GM18520 (cell line): Measurements from ENCODE around the gene THSD7B.

ENCODE experiments used
- ATAC-seq: cut with Tn5 transposase; IDR thresholded peaks from one replicate; pipeline ENCODE4 v1.9.1; 2021; ENCODE audit not compliant: unreplicated experiment

The THSD7B gene

DNA sequence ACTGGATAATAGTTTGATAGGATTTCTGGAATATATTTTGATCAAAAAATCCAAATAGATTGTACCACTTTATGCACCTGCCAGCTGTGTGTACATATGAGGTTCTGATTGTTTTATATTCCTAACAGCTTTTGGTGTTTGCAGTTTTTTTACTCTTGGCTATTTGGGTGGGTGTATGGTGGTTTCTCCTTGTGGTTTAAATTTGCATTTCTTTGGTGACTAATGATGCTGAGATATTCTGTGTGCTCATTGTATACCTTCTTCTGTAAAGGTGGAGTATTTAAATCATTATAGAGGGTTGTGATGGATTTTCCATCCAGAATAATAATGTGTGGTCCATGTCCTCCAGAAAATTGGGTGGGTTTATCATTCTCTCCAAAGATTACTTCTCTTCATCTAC lies 372.9 kb downstream of the THSD7B start:
- ATAC-seq = no peak

DNA sequence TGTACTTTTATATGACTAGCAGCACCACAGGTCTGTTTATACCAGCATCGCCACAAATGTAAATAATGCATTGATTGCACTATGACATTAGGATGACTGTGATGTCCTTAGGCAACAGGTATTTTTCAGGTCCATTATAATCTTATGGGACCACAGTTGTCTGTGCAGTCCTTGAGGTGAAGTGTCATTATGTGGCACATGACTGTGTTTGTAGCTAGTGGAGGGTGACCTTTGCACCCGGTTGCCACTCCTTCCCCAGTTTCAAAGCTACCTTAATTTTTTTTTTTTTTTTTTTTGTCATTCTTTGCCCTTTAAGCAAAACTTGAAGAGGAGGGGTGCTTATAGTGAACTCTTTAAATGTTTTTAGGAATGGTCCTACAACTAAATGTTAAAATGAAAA lies 386.4 kb downstream of the THSD7B start:
- no peak for ATAC-seq

DNA sequence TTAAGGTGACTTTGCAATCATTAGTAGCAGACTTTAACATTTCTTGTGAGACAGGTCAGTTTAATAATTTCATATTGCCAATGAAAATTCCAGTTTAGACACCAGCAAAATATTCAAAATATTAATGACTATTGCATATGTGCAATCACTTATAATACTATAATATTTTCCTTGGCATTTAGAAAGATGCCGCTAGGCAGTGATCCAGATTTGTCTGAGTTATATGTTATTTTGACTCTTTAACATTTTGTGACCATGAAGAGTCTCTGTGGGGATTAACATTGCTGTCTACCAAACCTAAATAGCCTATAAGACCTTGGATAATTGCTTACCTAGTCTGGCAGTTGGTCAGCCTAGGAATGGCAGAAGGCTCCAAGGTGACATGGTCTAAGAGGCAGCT lies 389.6 kb downstream of the THSD7B start:
- no peak for ATAC-seq

DNA sequence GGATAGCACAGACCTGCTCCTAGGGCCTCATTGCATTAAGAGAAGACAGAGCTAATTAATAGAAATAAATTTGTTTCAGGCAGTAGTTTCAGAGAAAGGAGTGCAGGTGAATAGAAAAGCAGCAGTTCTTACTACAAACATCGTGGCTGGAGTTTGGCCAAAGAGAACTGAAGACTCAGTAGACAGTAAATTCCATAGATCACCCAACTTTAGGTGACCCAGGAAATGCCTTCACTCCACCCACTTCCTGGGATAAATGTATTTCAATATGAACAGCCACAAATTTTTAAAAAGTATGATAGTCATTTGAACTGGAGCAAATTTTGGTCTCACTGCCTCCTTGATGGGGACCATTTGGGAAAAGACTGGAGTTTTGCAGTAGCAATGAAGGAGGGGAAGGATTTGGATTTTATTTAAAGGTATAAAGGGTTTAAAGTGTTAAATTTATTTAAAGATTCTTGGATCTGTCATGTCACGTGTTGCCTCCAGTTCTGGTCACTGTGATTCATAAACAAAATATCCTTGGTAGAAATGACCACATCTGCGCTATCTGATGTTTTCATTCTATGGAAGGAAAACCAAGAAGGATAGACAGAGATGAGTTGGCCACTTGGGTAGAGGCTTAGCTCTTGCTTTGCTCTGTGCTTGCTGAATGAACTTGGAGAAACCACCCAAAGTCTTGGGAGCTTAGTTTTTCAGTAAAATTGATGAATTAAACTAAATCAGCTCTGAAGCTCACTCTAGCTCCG lies 390.2 kb downstream of the THSD7B start:
- no peak for ATAC-seq

- no peak for ATAC-seq
Observed at GRCh38 chr2:137156221-137156844, 391.0 kb downstream of the THSD7B start.

GRCh38 chr2:137157851-137158250 lies 392.5 kb downstream of the THSD7B start:
- ATAC-seq = no peak

DNA sequence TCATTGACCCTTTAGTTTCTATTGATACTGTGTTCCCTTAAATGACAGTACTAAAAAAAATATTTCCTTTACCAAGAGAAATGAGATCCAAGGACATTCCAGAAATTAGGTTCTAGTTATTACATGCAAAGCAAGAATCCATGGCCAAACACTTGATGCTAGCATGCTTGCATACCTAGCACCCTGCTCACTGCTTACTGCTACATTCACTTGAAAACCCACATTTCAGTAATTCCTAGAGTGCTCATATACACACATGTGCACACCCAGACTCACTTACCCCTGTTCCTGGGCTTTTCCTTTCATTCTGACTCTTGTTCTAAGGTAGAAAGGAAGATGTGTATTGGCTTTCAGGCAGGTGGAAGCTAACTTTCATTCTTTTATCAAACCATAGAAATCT lies 395.9 kb downstream of the THSD7B start:
- ATAC-seq = no peak

GRCh38 chr2:137165968-137166367 lies 400.6 kb downstream of the THSD7B start:
- ATAC-seq = no peak

DNA sequence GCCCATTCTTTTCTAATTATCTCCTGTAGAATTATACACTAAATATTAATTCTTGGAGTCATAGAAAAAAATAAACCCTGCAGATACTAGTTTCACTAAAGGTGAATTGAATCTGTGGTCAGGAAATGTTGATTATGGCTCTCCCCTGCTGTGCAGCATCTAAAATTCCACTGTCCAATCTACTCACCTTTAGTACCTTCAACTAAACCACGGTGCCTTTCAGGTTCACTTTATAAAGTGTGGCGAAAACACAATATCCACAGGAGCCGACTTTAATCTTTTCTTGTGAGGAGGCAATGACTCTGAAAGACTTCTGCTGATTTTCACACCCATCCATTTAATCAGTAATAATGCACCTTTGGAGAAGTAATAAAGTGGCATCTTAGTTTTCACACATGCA lies 402.3 kb downstream of the THSD7B start:
- ATAC-seq = no peak

DNA sequence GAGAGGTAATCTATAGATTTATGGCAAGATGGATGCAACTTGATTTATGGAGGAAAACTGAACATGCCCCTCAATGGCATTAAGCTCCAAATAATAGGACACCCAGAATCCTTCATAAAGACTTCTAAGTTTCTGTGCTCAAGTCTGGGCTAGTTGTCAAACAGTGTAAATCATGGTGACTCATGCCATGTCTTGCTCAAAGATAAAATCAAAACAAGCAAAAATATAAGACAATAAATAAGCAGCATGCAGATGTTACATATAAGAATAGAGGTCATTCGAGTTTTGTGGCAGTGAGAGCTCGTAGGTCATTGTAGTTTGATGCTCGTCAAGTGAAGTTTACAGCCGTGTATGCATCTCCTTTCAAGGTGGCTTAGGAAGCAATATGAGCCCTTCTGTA lies 403.2 kb downstream of the THSD7B start:
- ATAC-seq = no peak

- ATAC-seq = no peak
Observed at GRCh38 chr2:137172162-137172561, 406.8 kb downstream of the THSD7B start.

DNA sequence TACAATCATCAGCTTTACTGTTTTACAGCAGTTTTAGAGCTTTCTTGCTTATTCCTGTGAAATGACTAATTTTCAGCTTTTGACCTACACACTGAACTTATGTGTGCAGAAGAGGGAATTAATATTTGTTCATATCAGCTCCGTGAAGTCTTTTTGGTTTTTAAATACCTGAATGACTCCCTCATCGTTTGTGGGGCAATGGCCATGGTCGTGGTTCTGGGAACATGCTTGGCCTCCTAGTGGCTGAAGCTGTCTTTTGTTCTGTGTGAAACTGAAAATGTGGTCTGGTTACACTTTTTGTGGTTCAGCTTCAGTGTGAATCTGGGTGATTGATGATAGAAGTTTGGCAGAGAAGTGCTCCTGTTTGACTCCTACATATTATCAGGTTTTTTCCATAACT lies 408.1 kb downstream of the THSD7B start:
- peak; percentile 95 for ATAC-seq

GRCh38 chr2:137175246-137175645 lies 409.9 kb downstream of the THSD7B start:
- ATAC-seq = no peak

DNA sequence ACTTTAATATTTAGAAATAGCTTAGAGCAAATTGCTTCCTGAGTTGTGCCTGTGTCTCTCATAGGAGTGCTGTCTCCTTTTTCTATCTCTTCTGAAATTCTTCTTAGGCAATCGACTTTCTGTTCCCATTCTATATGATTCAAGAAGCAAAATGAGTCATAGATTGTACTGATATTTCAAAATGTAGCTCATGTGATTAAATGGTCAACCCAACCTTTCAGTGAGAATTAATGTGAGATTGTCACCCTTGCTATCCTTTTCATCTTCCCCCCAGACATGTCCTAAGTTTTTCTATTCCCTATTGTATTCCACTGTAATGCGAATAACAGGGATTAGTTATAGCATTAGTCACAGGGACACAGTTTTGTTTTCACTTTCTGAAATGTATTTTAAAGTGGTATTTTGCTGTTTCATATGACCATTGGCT lies 413.6 kb downstream of the THSD7B start:
- ATAC-seq = no peak

DNA sequence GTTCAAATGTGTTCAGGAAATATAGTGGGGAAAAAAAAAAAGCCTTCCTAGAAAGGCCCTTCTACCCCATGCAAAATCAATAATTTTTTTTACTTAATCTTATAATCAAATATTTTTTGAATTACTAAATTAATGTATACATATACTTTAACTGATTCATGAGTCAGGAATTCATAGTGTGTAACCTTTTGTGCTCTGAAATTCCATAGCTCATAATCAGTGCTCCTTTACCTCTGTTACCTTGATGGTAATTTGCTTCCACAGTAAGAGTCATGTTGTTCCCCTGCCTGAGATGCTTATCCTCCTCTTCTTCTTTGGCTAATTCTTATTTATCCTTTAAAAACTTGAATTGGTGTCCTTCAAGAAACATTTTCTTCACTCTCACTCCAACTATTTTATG lies 414.2 kb downstream of the THSD7B start:
- no peak for ATAC-seq

- ATAC-seq = no peak
Observed at GRCh38 chr2:137180012-137180411, 414.7 kb downstream of the THSD7B start.

- no peak for ATAC-seq
Observed at GRCh38 chr2:137181370-137181769, 416.0 kb downstream of the THSD7B start.

GRCh38 chr2:137182071-137182470 lies 416.7 kb downstream of the THSD7B start:
- ATAC-seq = no peak

DNA sequence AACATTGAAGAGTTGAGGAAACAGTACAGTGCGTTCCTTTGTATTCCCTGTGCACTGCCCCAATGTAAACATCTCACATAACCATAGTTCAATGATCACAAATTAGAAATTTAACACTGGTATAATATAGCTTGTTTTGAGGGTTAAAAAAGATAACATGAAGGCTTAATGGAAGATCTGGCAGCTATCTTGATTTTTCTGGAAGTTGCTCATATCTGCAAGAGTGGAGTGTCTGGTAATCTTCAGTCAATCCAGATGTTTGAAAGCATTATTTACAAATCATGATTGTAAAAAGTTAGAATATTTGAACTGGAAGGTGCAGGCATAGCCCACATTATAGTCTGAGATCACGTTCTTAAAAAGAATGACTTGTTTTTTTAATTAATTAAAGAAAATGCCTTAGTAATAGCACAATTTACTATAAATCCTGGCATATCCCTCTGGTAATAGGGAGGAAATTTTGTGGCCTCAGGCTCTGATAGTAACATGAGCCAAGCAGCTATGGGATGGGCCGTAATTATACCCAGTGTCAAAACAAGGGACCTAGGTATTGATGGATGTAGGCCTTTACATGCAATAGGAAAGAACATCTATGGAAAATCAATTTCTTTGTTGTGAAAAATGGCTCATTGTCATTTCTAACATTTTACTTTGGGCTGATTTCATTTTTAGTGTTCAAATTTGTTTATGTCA lies 418.0 kb downstream of the THSD7B start:
- ATAC-seq = no peak

DNA sequence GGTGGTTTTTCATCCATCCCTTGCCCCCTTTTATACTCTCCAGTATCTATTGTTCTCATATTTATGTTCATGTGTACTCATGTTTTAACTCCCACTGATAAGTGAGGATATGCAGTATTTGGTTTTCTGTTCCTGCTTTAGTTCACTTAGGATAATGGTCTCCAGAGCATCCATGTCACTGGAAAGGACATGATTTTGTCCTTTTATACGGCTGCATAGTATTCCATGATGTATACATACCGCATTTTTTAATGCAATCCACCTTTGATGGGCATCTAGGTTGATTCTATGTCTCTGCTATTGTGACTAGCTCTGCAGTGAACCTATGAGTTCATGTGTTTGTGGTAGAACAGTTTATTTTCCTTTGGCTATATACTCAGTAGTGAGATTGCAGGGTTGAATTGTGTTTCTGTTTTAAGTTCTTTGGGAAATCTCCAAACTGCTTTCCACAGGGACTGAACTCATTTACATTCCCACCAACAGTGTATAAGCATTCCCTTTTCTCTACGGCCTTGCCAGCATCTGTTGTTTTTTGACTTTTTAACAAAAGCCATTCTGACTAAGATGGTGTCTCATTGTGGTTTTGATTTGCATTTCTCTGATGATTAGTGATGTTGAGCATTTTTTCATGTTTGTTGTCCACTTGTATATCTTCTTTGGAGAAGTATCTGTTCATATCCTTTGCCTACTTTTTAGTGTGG lies 420.2 kb downstream of the THSD7B start:
- ATAC-seq = no peak

DNA sequence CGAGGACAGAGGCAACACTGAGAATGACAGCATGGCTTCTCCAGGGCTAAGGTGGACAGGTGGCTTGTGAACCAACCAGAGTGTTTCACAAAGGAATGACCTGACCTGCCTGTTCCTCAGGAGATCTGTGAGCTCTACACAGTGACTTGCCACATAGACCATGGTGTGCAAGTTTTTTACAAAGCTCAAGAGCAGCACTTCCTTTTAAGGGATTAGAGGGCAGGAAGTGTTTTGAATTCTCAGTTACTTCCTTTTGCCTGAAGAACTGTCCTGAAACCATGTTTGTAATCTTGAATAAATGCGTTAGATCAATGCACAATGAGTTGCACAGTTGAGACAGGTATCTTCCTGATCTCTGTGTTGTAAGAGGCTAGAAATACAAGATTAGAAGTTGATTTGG lies 421.9 kb downstream of the THSD7B start:
- no peak for ATAC-seq
